DOHH2 (cell line): Measurements from ENCODE around the gene CRADD.

Experiments used
- EZH2phosphoT487 ChIP-seq: fragments of 200-600 bp; sonication (generic); IDR thresholded peaks from 2 replicates; pipeline ENCODE4 v1.6.1; 2017; ENCODE audit warnings: borderline replicate concordance, mild to moderate bottlenecking, antibody characterized with exemption, low read length, moderate library complexity, mixed read lengths
- TF ChIP-seq, protein P1 (sequence below): fragments of 200-600 bp; sonication (generic); IDR thresholded peaks from one replicate; pipeline ENCODE4 v1.5.1; 2014; ENCODE audit warnings: antibody characterized with exemption, mild to moderate bottlenecking, low read depth, low read length; ENCODE audit not compliant: poor library complexity, severe bottlenecking

DNA sequence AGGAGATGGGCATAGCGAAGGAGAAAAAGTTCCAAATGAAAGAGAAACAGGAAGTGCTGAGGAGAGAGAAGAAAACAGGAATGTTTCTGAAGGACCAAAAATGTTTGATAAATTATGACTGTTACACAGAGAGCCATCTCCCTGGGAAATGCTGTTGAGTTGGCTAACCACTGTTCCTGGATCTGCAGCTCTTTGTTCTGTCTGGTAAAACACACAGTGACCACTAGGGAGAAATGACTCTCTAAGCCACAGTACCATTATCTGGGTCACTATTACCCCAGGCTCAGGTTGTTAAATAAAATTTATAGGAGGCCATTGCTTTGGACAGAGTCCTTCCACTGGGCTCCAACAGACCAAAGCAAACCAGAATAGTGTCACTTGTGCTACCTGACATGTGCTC, 219.3 kb downstream of the CRADD start:
- TF ChIP-seq, protein P1, sequence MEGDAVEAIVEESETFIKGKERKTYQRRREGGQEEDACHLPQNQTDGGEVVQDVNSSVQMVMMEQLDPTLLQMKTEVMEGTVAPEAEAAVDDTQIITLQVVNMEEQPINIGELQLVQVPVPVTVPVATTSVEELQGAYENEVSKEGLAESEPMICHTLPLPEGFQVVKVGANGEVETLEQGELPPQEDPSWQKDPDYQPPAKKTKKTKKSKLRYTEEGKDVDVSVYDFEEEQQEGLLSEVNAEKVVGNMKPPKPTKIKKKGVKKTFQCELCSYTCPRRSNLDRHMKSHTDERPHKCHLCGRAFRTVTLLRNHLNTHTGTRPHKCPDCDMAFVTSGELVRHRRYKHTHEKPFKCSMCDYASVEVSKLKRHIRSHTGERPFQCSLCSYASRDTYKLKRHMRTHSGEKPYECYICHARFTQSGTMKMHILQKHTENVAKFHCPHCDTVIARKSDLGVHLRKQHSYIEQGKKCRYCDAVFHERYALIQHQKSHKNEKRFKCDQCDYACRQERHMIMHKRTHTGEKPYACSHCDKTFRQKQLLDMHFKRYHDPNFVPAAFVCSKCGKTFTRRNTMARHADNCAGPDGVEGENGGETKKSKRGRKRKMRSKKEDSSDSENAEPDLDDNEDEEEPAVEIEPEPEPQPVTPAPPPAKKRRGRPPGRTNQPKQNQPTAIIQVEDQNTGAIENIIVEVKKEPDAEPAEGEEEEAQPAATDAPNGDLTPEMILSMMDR: no peak
- no peak for TF ChIP-seq EZH2phosphoT487
